GM12878 (cell line): ENCODE measurements around the gene NUDCD3. TPM values are rescaled to one million over a fixed set of nuclear protein-coding genes. Genes with fewer than 3 reads are reported as not detected.

Experiments used
- ATAC-seq: fragments of 200-7000 bp; cut with Tn5 transposase; 3 replicates; pipeline ENCODE4 v1.9.1; 2020; ENCODE audit warnings: mild to moderate bottlenecking, moderate library complexity
- BruUV-seq: library from RNA; stranded (reverse); fragments of 400-500 nt; replicated peaks from 2 replicates; lab custom pipeline; 2021; lab: Mats Ljungman, UMichigan
- CTCF ChIA-PET: fragments of 300-600 bp; sonication (Branson Sonifier 250); formaldehyde crosslinking; extraction: SDS; loops from one replicate; lab custom pipeline; 2021; ENCODE audit warnings: inconsistent platforms; lab: Yijun Ruan, JAX
- POLR2A ChIA-PET: fragments of 350-600 bp; formaldehyde crosslinking; extraction: SDS; loops from one replicate; lab custom pipeline; 2021; ENCODE audit warnings: inconsistent platforms; lab: Charles Lee
- RAD21 ChIA-PET: fragments of 300-600 bp; sonication (Branson Sonifier 250); formaldehyde crosslinking; loops from one replicate; lab custom pipeline; 2023; ENCODE audit warnings: antibody characterized with exemption; ENCODE audit not compliant: unreplicated experiment; lab: Charles Lee
- SMC1A ChIA-PET: fragments of 300-600 bp; sonication (Branson Sonifier 250); formaldehyde crosslinking; loops from one replicate; lab custom pipeline; 2023; ENCODE audit not compliant: unreplicated experiment, uncharacterized antibody; lab: Charles Lee
- DNase-seq: peaks from one replicate; pipeline ENCODE4 v3.0.0-alpha.2; 2011; ENCODE audit warnings: low read depth, low spot score
- FAIRE-seq: peaks from 3 replicates; lab custom pipeline; 2011; peaks lifted over from hg19 to GRCh38; lab: Jason Lieb, UNC
- H2AFZ ChIP-seq: 2 replicates; pipeline ENCODE4 v1.6.0; 2011; ENCODE audit warnings: low read depth, low read length, control low read depth; ENCODE audit not compliant: control insufficient read depth
- H3K27ac ChIP-seq: 2 replicates; pipeline ENCODE4 v1.5.1; 2011; ENCODE audit warnings: control low read depth; ENCODE audit not compliant: control insufficient read depth, insufficient read depth
- H3K27me3 ChIP-seq, 2 experiments: replicated peaks in 1 of 2; 2 replicates each; pipeline versions ENCODE4 v1.6.0 to v1.6.1; 2011; ENCODE audit warnings: low read length in 1 of 2; ENCODE audit not compliant: control insufficient read depth in 2 of 2, insufficient read depth in 2 of 2
- H3K36me3 ChIP-seq, 2 experiments: 2 replicates each; pipeline ENCODE4 v1.5.1; 2011; ENCODE audit warnings: low read length in 1 of 2; ENCODE audit not compliant: control insufficient read depth in 2 of 2, insufficient read depth in 2 of 2
- H3K4me1 ChIP-seq: 2 replicates; pipeline ENCODE4 v1.6.1; 2011; ENCODE audit warnings: mild to moderate bottlenecking, low read length, moderate library complexity, mixed read lengths; ENCODE audit not compliant: control insufficient read depth, insufficient read depth
- H3K4me2 ChIP-seq: 2 replicates; pipeline ENCODE4 v1.6.0; 2011; ENCODE audit warnings: control low read depth; ENCODE audit not compliant: control insufficient read depth, insufficient read depth
- H3K4me3 ChIP-seq: fragments of 200-600 bp; sonication (generic); 2 replicates; pipeline ENCODE4 v1.5.1; 2016
- H3K79me2 ChIP-seq: 2 replicates; pipeline ENCODE4 v1.6.0; 2011; ENCODE audit warnings: low read length; ENCODE audit not compliant: control insufficient read depth, insufficient read depth
- H3K9ac ChIP-seq: 2 replicates; pipeline ENCODE4 v1.8.0; 2011; ENCODE audit warnings: low read length, control low read depth, mixed read lengths; ENCODE audit not compliant: control insufficient read depth, insufficient read depth
- H3K9me3 ChIP-seq: replicated peaks from 3 replicates; pipeline ENCODE4 v1.5.1; 2011; ENCODE audit warnings: mild to moderate bottlenecking, low read length; ENCODE audit not compliant: control insufficient read depth, insufficient read depth
- H4K20me1 ChIP-seq: 2 replicates; pipeline ENCODE4 v1.6.0; 2011; ENCODE audit not compliant: control insufficient read depth, insufficient read depth
- GATAD2B ChIP-seq: fragments of 450-650 bp; conservative IDR thresholded peaks from 2 replicates; pipeline ENCODE4 v1.6.1; 2017; ENCODE audit warnings: low read depth, mild to moderate bottlenecking, moderate library complexity
- NR2F1 ChIP-seq: fragments of 450-650 bp; conservative IDR thresholded peaks from 2 replicates; pipeline ENCODE4 v1.6.1; 2017; ENCODE audit warnings: mild to moderate bottlenecking
- PAX8 ChIP-seq: fragments of 450-650 bp; IDR thresholded peaks from 2 replicates; pipeline ENCODE4 v1.6.1; 2017; ENCODE audit warnings: mild to moderate bottlenecking, moderate library complexity
- POLR2AphosphoS2 ChIP-seq: IDR thresholded peaks from 2 replicates; pipeline ENCODE4 v1.6.1; 2011; ENCODE audit warnings: low read depth, mild to moderate bottlenecking, low read length, improper control_type of control experiment, moderate library complexity
- SIN3A ChIP-seq: IDR thresholded peaks from 2 replicates; pipeline ENCODE4 v1.6.1; 2012; ENCODE audit warnings: low read depth, low read length, improper control_type of control experiment
- SRF ChIP-seq, 2 experiments: IDR thresholded peaks; 2 replicates each; pipeline ENCODE4 v1.6.1; 2011; ENCODE audit warnings: low read depth in 2 of 2, low read length in 2 of 2, mild to moderate bottlenecking in 1 of 2, moderate library complexity in 1 of 2
- WRNIP1 ChIP-seq: IDR thresholded peaks from 2 replicates; pipeline ENCODE4 v1.6.1; 2011; ENCODE audit warnings: low read depth, low read length, improper control_type of control experiment, borderline replicate concordance
- WGBS: methylation state at CpG from one replicate; pipeline ENCODE4 v1.1.6; 2016; ENCODE audit warnings: low lambda C conversion rate; ENCODE audit not compliant: insufficient replicate concordance, insufficient coverage; ENCODE audit errors: missing lambda C conversion rate; 5-methylcytosine and 5-hydroxymethylcytosine counted together
- in situ Hi-C: fragments of 300-500 bp; cut with MboI; formaldehyde crosslinking; loops from 9 replicates; pipeline ENCODE4 v1.14.3; 2018; ENCODE audit warnings: mixed read lengths
- intact Hi-C: fragments of 100-400 bp; cut with micrococcal nuclease; formaldehyde crosslinking; loops from one replicate; pipeline ENCODE4 v1.14.2; 2022; ENCODE audit not compliant: unreplicated experiment
- polyA plus RNA-seq, 11 experiments: library from polyadenylated mRNA; depleted of rRNA in 4 of 11; unstranded in 6 of 11; stranded (reverse) in 5 of 11; fragments of >200 nt; fragmentation: Nextera tagmentation in 4 of 11; fragmentation: Illumina TruSeq in 1 of 11; extraction: Ambion mirVana in 4 of 11; extraction: Trizol in 1 of 11; gene quantifications; 1 replicate in 1 of 11; 2 replicates in 10 of 11; pipeline versions ENCODE4 v1.2.1 to v1.2.3, GENCODE V29; 2011 to 2016; ENCODE audit warnings: inconsistent platforms in 2 of 11, missing spikeins in 2 of 11, low read depth in 1 of 11
- total RNA-seq, 4 experiments: library from RNA; depleted of rRNA in 3 of 4; stranded (reverse); fragments of >200 nt in 3 of 4; fragmentation: Illumina TruSeq in 1 of 4; extraction: Trizol in 1 of 4; gene quantifications; 2 replicates each; pipeline versions ENCODE4 v1.2.1 to v1.2.3, GENCODE V29; 2013 to 2021

The NUDCD3 gene
- total and polyA plus RNA-seq, 10 of the 15 experiments (the other 5 are each of a cell fraction or from before 2014, with no cell fraction given), result 25.0 to 89.8 (median 46.4) TPM

- Histone ChIP-seq H3K27me3 (no peaks in the 10 kb centered on the region; a peak in 1 of 4 replicates), H3K9me3 (no peaks in the 10 kb centered on the region), H3K27ac (no peak overlapping the region), H3K79me2 (no peaks in the 10 kb centered on the region), H4K20me1 (no peaks in the 10 kb centered on the region), H2AFZ (no peak overlapping the region), H3K4me1 (no peaks in the 10 kb centered on the region), H3K36me3 (no peaks in the 10 kb centered on the region), H3K4me3 (no peak overlapping the region), H3K9ac (no peak overlapping the region), H3K4me2 (no peak overlapping the region)
- WGBS, result 55% methylated on average over 27 of the region's 27 CpGs
- SMC1A ChIA-PET, result no interaction called here
- CTCF ChIA-PET, result interaction anchor here (1.4 kb wide), 1 partner anchor 9 kb away, joined by 3 read pairs; no protein-coding TSS in a partner anchor
- FAIRE-seq, result no peak
- TF ChIP-seq POLR2AphosphoS2 (no peak), PAX8 (no peak), SIN3A (no peak), WRNIP1 (no peak), GATAD2B (no peak), NR2F1 (no peak), SRF (IDR thresholded peaks at IDR 0.05; ENCODE audit: low read depth in 2 of 2, low read length in 2 of 2) (no peak)
- RAD21 ChIA-PET, result no interaction called here
- in situ Hi-C loops (no loop called here), intact Hi-C loops (no loop called here)
- ATAC-seq, result no peak
- BruUV-seq, result no TSS peak
- DNase-seq, result no peak
- POLR2A ChIA-PET, result no interaction called here
Observed at GRCh38 chr7:44539669-44540506, 49.4 kb upstream of the NUDCD3 start.
